WERI-Rb-1 (cell line): ENCODE data around the gene XYLT2.

Source experiments
- DNase-seq: peaks from one replicate; pipeline ENCODE4 v3.0.0-alpha.2; 2020
- H3K27ac ChIP-seq: fragments of 250-450 bp; sonication (Bioruptor Pico); 2 replicates; pipeline ENCODE4 v1.5.1; 2020; ENCODE audit warnings: mild to moderate bottlenecking, moderate library complexity
- H3K27me3 ChIP-seq: fragments of 250-450 bp; sonication (Bioruptor Pico); 2 replicates; pipeline ENCODE4 v1.5.1; 2021; ENCODE audit warnings: mild to moderate bottlenecking, low read depth, moderate library complexity; ENCODE audit not compliant: insufficient read depth, severe bottlenecking
- H3K36me3 ChIP-seq: fragments of 250-450 bp; sonication (Bioruptor Pico); 2 replicates; pipeline ENCODE4 v1.5.1; 2020; ENCODE audit warnings: mild to moderate bottlenecking, moderate library complexity
- H3K4me3 ChIP-seq: 2 replicates; pipeline ENCODE4 v1.5.1; 2011; ENCODE audit warnings: low read depth, mild to moderate bottlenecking, control low read depth, low read length
- H3K9me3 ChIP-seq: fragments of 250-450 bp; sonication (Bioruptor Pico); 2 replicates; pipeline ENCODE4 v1.5.1; 2021; ENCODE audit warnings: mild to moderate bottlenecking, moderate library complexity; ENCODE audit not compliant: severe bottlenecking
- CTCF ChIP-seq: IDR thresholded peaks from 2 replicates; pipeline ENCODE4 v1.5.1; 2011; ENCODE audit warnings: low read depth, mild to moderate bottlenecking, control low read depth, inconsistent platforms, low read length

XYLT2 gene

DNA sequence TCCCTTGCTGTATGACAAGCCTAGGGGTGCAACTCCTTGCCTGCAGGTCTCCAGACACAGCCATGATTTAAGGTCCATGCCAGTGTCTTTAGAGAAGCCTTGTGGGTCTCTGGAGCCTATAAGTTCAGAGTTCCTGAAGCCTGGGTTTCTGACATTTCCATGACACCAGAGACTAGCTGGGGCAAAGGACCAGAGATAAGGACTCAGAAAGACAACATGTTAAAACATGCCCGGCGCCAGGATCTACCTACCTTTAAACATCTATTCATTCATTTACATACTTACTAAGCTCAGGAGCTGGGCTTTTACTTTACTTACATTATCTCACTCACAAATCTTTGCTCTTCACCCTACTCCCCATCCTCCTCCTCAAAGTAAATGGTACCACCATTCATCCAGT, 25.6 kb downstream of the XYLT2 start:
- Histone ChIP-seq H3K36me3 (peaks cover 57% of the 10 kb centered on the region), H3K4me3 (no peak overlapping the region), H3K27me3 (no peaks in the 10 kb centered on the region)

DNA sequence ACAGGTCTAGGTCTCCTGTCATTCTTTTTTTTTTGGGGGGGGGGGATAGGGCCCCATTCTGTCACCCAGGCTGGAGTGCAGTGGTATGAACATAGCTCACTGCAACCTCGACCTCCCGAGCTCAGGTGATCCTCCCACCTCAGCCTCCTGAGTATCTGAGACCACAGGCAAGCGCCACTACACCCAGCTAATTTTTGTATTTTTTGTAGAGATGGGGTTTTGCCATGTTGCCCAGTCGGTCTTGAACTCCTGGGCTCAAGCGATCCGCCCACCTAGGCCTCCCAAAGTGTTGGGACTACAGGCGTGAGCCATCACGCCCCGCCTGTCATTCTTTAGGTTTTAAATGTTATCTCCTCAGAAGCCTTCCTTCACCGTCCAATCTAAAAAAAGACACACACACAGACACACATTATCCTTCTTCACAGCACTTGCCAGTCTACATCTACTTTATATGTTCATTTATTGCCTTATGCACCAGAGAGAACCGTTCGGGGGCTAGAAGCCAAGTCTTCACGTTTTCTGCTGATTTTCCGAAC, 26.4 kb downstream of the XYLT2 start:
- no peak for DNase-seq
- no peaks in the 10 kb centered on the region for H3K9me3 ChIP-seq
- H3K36me3 ChIP-seq: peaks cover 55% of the 10 kb centered on the region
- peak overlapping the region; percentile 83 for H3K4me3 ChIP-seq
- TF ChIP-seq CTCF: no peak
- H3K27ac ChIP-seq: peak overlapping the region; percentile 96
- no peaks in the 10 kb centered on the region for H3K27me3 ChIP-seq

More for the DNA sequence above, 25.6 kb downstream of the XYLT2 start:
- no peaks in the 10 kb centered on the region for H3K9me3 ChIP-seq
- no peak for TF ChIP-seq CTCF
- peak overlapping the region; percentile 48 for H3K27ac ChIP-seq
- DNase-seq: no peak

GRCh38 chr17:50372758-50373556, 27.0 kb downstream of the XYLT2 start, which contains the start of the genes EME1 and MRPL27:
TSS of gene EME1 (plus strand) at chr17:50373229. CDS start at chr17:50375209, 1,980 bp downstream.
TSS of gene MRPL27 (minus strand) at chr17:50373184. CDS start at chr17:50373170, 14 bp downstream.
- no peaks in the 10 kb centered on the region for H3K9me3 ChIP-seq
- H3K4me3 ChIP-seq: peak within 1 kb of the TSS; percentile 83
- peaks cover 49% of the 10 kb centered on the region for H3K36me3 ChIP-seq
- peak within 1 kb of the TSS; percentile 96 for H3K27ac ChIP-seq
- peak; percentile 91 for DNase-seq
- no peaks in the 10 kb centered on the region for H3K27me3 ChIP-seq
- no peak for TF ChIP-seq CTCF

DNA sequence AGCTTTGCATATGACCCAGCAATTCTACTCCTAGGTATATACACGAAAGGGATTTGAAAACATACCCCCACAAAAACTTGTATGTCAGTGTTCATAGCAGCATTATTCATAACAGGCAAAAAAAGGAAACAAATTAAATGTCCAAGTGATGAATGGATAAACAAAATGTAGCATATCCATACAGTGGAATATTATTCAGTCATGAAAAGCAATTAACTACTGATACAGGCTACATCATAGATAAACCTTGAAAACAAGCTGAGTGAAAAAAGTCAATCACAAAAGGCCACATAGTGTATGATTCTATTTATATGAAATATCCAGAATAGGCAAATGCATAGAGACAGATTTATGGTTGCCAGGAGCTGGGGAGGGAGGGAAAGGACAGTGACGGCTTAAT, 27.8 kb downstream of the XYLT2 start:
- no peak for DNase-seq
- Histone ChIP-seq H3K27me3 (no peaks in the 10 kb centered on the region), H3K36me3 (peaks cover 48% of the 10 kb centered on the region), H3K27ac (peak overlapping the region; percentile 96), H3K9me3 (no peaks in the 10 kb centered on the region), H3K4me3 (peak overlapping the region; percentile 83)
- TF ChIP-seq CTCF: no peak

DNA sequence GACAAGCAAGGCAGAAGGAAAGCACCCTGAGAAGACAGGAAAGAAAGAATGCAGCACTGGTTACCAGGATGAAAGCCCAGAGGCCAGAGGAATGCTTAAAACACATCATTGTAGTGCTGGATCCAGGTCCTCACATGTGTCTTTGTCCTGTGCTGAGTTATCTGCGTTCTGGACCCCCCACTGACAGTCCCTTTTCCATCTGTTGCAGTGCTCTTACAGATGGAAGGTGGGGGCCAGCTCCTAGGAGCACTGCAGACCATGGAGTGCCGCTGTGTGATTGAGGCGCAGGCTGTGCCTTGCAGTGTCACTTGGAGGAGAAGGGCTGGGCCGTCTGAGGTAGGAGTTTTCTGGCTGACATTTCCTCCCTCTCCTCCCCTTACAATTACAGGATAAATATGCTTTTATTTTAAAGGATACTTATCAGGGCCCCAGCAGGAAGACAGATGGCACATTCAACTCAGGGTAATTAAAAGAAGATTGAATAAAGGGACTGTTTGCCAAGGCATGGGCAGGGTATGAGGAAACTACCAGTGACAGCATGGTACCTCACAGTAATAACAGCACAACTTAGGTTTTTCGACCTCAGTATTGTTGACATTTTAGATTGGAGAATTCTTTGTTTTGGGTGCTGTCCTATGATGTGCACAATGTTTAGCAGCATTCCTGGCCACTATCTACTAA, 30.1 kb downstream of the XYLT2 start:
- no peaks in the 10 kb centered on the region for H3K9me3 ChIP-seq
- no peaks in the 10 kb centered on the region for H3K27me3 ChIP-seq
- peaks cover 48% of the 10 kb centered on the region for H3K36me3 ChIP-seq
- H3K4me3 ChIP-seq: no peak overlapping the region
- DNase-seq: peak; percentile 60
- H3K27ac ChIP-seq: peak overlapping the region; percentile 40
- no peak for TF ChIP-seq CTCF
